Neural cell (in vitro differentiated cells): Measurements from ENCODE around the gene ST6GALNAC1. TPM values are rescaled to one million over a fixed set of nuclear protein-coding genes. Genes with fewer than 3 reads are reported as not detected.

Experiments used
- H2AFZ ChIP-seq: fragments of 200-600, 300-800 bp; sonication (generic), shearing (Covaris generic); 2 replicates; pipeline ENCODE4 v1.6.0; 2014; ENCODE audit warnings: low read depth, mild to moderate bottlenecking, antibody characterized with exemption, low read length, moderate library complexity
- H3F3A ChIP-seq: fragments of 200-600 bp; shearing (Covaris generic); 2 replicates; pipeline ENCODE4 v1.6.1; 2016; ENCODE audit warnings: mild to moderate bottlenecking, moderate library complexity, mixed read lengths, antibody characterized with exemption, low read length; ENCODE audit not compliant: insufficient read depth, poor library complexity, severe bottlenecking
- H3K27ac ChIP-seq: fragments of 200-600, 300-800 bp; sonication (generic), shearing (Covaris generic); 2 replicates; pipeline ENCODE4 v1.5.1; 2014; ENCODE audit warnings: mild to moderate bottlenecking, low read length, moderate library complexity
- H3K27me3 ChIP-seq: fragments of 300-800, 200-600 bp; sonication (generic), shearing (Covaris generic); 2 replicates; pipeline ENCODE4 v1.6.0; 2014; ENCODE audit warnings: mild to moderate bottlenecking, low read depth, low read length, moderate library complexity; ENCODE audit not compliant: insufficient read depth
- H3K36me3 ChIP-seq: fragments of 300-800, 200-600 bp; sonication (generic), shearing (Covaris generic); 2 replicates; pipeline ENCODE4 v1.5.1; 2014; ENCODE audit warnings: mild to moderate bottlenecking, antibody characterized with exemption, low read length, moderate library complexity; ENCODE audit not compliant: insufficient read depth
- H3K4me2 ChIP-seq: fragments of 300-800, 200-600 bp; sonication (generic), shearing (Covaris generic); 2 replicates; pipeline ENCODE4 v1.6.0; 2014; ENCODE audit warnings: mild to moderate bottlenecking, low read length
- H3K4me3 ChIP-seq: fragments of 300-800, 200-600 bp; sonication (generic), shearing (Covaris generic); 2 replicates; pipeline ENCODE4 v1.5.1; 2014; ENCODE audit warnings: mild to moderate bottlenecking, low read length, moderate library complexity
- H3K79me2 ChIP-seq: fragments of 200-600 bp; shearing (Covaris generic); replicated peaks from 2 replicates; pipeline ENCODE4 v1.6.0; 2014; ENCODE audit warnings: mild to moderate bottlenecking, low read length, moderate library complexity; ENCODE audit not compliant: insufficient read depth
- H3K9ac ChIP-seq: fragments of 300-800, 200-600 bp; sonication (generic), shearing (Covaris generic); 2 replicates; pipeline ENCODE4 v1.6.1; 2016; ENCODE audit warnings: mild to moderate bottlenecking, low read length, mixed read lengths
- H3K9me2 ChIP-seq: fragments of 200-600 bp; shearing (Covaris generic); 2 replicates; pipeline ENCODE4 v1.6.1; 2016; ENCODE audit warnings: mild to moderate bottlenecking, low read length, mixed read lengths; ENCODE audit not compliant: insufficient read depth
- H3K9me3 ChIP-seq: fragments of 200-600, 300-800 bp; sonication (generic), shearing (Covaris generic); 2 replicates; pipeline ENCODE4 v1.6.1; 2016; ENCODE audit warnings: mild to moderate bottlenecking, mixed run types, low read length, moderate library complexity, mixed read lengths
- H4K20me1 ChIP-seq: fragments of 200-600 bp; shearing (Covaris generic); 2 replicates; pipeline ENCODE4 v1.6.1; 2016; ENCODE audit warnings: mild to moderate bottlenecking, mixed run types; ENCODE audit not compliant: insufficient read depth
- EP300 ChIP-seq: fragments of 450-650 bp; conservative IDR thresholded peaks from 2 replicates; pipeline ENCODE4 v1.6.1; 2014; ENCODE audit warnings: antibody characterized with exemption, mild to moderate bottlenecking, moderate library complexity; ENCODE audit not compliant: poor library complexity, severe bottlenecking
- EZH2 ChIP-seq: fragments of 200-600, 300-800 bp; shearing (Covaris generic), sonication (generic); IDR thresholded peaks from 2 replicates; pipeline ENCODE4 v1.6.1; 2014; ENCODE audit warnings: antibody characterized with exemption, low read length, borderline replicate concordance, mild to moderate bottlenecking; ENCODE audit not compliant: insufficient read depth, poor library complexity, severe bottlenecking
- MXI1 ChIP-seq: fragments of 450-650 bp; conservative IDR thresholded peaks from 2 replicates; pipeline ENCODE4 v1.6.1; 2014; ENCODE audit warnings: antibody characterized with exemption, mild to moderate bottlenecking; ENCODE audit not compliant: poor library complexity, severe bottlenecking
- POLR2AphosphoS5 ChIP-seq: IDR thresholded peaks from 2 replicates; pipeline ENCODE4 v1.6.1; 2012
- RAD21 ChIP-seq: fragments of 450-650 bp; conservative IDR thresholded peaks from 2 replicates; pipeline ENCODE4 v1.6.1; 2014; ENCODE audit warnings: antibody characterized with exemption, mild to moderate bottlenecking, moderate library complexity
- SMC3 ChIP-seq: fragments of 450-650 bp; conservative IDR thresholded peaks from 2 replicates; pipeline ENCODE4 v1.6.1; 2014; ENCODE audit warnings: antibody characterized with exemption, mild to moderate bottlenecking, moderate library complexity; ENCODE audit not compliant: poor library complexity
- TAF1 ChIP-seq: IDR thresholded peaks from 2 replicates; pipeline ENCODE4 v1.6.1; 2012; ENCODE audit warnings: low read depth
- polyA plus RNA-seq: library from polyadenylated mRNA; depleted of rRNA; stranded (reverse); fragments of >200 nt; gene quantifications from 2 replicates; pipeline ENCODE4 v1.2.3, GENCODE V29; 2014
- TF ChIP-seq, protein P1 (sequence below): fragments of 450-650 bp; IDR thresholded peaks from 2 replicates; pipeline ENCODE4 v1.5.1; 2014; ENCODE audit warnings: antibody characterized with exemption, mild to moderate bottlenecking, moderate library complexity; ENCODE audit not compliant: poor library complexity, severe bottlenecking
- TF ChIP-seq, protein P2 (sequence below): IDR thresholded peaks from 2 replicates; pipeline ENCODE4 v1.6.1; 2012; ENCODE audit warnings: borderline replicate concordance

ST6GALNAC1 gene
- polyA plus RNA-seq, 1 donor from 2014 or later = not detected

DNA sequence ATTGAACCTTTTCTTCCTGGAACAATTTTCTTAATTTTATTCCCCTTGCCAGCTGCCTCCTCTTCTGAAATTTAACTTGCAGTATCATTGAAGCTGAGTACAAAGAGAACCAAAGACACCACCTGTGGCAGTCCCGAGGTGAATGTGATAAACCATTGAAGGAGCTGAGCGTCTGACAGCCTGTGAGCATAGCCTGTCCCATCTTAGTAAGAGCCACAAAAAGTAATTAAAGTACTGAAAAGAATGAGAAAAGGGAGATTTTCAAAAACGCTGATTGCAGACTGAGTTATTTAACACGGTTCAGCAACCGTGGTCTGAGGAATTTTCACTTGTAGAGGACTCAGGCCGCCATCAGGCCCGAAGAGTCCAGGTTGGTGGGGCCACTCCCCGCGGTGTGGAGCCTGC is 27.2 kb upstream of the ST6GALNAC1 start:
- Histone ChIP-seq H3K9ac (peak overlapping the region; percentile 65), H3K27me3 (no peaks in the 10 kb centered on the region), H3K4me3 (no peak overlapping the region), H3K9me3 (no peaks in the 10 kb centered on the region), H3K36me3 (no peaks in the 10 kb centered on the region), H3F3A (no peaks in the 10 kb centered on the region), H3K79me2 (no peaks in the 10 kb centered on the region), H4K20me1 (no peaks in the 10 kb centered on the region), H3K27ac (peak overlapping the region; percentile 82), H2AFZ (peak overlapping the region; percentile 98), H3K9me2 (no peaks in the 10 kb centered on the region), H3K4me2 (no peak overlapping the region)
- TF ChIP-seq, protein P1, sequence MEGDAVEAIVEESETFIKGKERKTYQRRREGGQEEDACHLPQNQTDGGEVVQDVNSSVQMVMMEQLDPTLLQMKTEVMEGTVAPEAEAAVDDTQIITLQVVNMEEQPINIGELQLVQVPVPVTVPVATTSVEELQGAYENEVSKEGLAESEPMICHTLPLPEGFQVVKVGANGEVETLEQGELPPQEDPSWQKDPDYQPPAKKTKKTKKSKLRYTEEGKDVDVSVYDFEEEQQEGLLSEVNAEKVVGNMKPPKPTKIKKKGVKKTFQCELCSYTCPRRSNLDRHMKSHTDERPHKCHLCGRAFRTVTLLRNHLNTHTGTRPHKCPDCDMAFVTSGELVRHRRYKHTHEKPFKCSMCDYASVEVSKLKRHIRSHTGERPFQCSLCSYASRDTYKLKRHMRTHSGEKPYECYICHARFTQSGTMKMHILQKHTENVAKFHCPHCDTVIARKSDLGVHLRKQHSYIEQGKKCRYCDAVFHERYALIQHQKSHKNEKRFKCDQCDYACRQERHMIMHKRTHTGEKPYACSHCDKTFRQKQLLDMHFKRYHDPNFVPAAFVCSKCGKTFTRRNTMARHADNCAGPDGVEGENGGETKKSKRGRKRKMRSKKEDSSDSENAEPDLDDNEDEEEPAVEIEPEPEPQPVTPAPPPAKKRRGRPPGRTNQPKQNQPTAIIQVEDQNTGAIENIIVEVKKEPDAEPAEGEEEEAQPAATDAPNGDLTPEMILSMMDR = no peak
- TF ChIP-seq, protein P2, sequence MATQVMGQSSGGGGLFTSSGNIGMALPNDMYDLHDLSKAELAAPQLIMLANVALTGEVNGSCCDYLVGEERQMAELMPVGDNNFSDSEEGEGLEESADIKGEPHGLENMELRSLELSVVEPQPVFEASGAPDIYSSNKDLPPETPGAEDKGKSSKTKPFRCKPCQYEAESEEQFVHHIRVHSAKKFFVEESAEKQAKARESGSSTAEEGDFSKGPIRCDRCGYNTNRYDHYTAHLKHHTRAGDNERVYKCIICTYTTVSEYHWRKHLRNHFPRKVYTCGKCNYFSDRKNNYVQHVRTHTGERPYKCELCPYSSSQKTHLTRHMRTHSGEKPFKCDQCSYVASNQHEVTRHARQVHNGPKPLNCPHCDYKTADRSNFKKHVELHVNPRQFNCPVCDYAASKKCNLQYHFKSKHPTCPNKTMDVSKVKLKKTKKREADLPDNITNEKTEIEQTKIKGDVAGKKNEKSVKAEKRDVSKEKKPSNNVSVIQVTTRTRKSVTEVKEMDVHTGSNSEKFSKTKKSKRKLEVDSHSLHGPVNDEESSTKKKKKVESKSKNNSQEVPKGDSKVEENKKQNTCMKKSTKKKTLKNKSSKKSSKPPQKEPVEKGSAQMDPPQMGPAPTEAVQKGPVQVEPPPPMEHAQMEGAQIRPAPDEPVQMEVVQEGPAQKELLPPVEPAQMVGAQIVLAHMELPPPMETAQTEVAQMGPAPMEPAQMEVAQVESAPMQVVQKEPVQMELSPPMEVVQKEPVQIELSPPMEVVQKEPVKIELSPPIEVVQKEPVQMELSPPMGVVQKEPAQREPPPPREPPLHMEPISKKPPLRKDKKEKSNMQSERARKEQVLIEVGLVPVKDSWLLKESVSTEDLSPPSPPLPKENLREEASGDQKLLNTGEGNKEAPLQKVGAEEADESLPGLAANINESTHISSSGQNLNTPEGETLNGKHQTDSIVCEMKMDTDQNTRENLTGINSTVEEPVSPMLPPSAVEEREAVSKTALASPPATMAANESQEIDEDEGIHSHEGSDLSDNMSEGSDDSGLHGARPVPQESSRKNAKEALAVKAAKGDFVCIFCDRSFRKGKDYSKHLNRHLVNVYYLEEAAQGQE = no peak
- TF ChIP-seq TAF1 = no peak
- TF ChIP-seq POLR2AphosphoS5 = no peak
- TF ChIP-seq SMC3 = no peak
- TF ChIP-seq EZH2 = no peak
- TF ChIP-seq MXI1 = no peak
- TF ChIP-seq RAD21 = no peak
- TF ChIP-seq EP300 = no peak

DNA sequence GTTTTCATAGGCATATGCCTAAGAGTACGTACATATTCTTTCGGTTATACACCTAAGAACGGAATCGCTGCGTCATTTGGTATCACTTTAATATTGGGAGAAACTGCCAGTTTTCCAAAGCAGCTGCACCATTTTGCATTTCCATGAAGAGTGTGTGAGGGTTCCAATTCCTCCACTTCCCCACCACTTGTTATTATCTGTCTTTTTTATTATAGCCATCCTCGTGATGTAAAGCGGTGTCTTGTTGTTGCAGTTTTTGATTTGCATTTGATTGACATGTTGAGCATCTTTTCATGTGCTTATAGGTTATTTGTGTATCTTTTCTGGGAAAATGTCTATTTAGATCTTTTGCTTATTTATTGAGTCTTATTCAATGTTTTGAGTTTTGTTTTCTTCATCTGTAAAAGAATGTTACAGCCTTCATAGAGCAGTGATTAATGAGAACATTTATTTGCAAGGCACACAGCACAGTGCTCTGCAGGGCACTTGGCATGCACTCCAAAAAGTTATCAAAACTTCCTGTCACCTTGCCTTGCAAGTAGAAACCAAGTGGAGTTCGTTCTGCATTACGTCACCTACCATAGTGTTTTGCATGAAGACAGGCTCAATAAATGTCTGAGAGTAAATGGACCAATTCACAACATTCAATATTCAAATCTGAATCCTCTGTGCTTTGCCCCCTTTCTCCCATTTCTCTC is 26.6 kb upstream of the ST6GALNAC1 start:
- no peaks in the 10 kb centered on the region for H3K9me2 ChIP-seq
- H2AFZ ChIP-seq = peak overlapping the region; percentile 98
- no peaks in the 10 kb centered on the region for H3K9me3 ChIP-seq
- H4K20me1 ChIP-seq = no peaks in the 10 kb centered on the region
- no peaks in the 10 kb centered on the region for H3K27me3 ChIP-seq
- H3F3A ChIP-seq = no peaks in the 10 kb centered on the region
- no peak overlapping the region for H3K27ac ChIP-seq
- no peak overlapping the region for H3K9ac ChIP-seq
- H3K4me3 ChIP-seq = no peak overlapping the region
- H3K4me2 ChIP-seq = no peak overlapping the region
- TF ChIP-seq, protein P1 = no peak
- H3K36me3 ChIP-seq = no peaks in the 10 kb centered on the region
- no peaks in the 10 kb centered on the region for H3K79me2 ChIP-seq
